HG02852 (cell line): ENCODE results near the gene DAAM1.
A peak's percentile ranks its signal among the peaks of the same experiment; 100 is the strongest.

Experiments
- ATAC-seq: cut with Tn5 transposase; IDR thresholded peaks from one replicate; pipeline ENCODE4 v1.9.1; 2021; ENCODE audit warnings: mild to moderate bottlenecking, moderate library complexity; ENCODE audit not compliant: unreplicated experiment

The DAAM1 gene

GRCh38 chr14:59309291-59309900 is 120.9 kb downstream of the DAAM1 start:
- ATAC-seq = no peak

GRCh38 chr14:59310633-59311032 is 122.2 kb downstream of the DAAM1 start:
- no peak for ATAC-seq

- ATAC-seq = no peak
Observed at GRCh38 chr14:59311723-59312122, 123.3 kb downstream of the DAAM1 start.

GRCh38 chr14:59313144-59313651 is 124.7 kb downstream of the DAAM1 start:
- peak; percentile 72 for ATAC-seq

GRCh38 chr14:59313658-59314608 is 125.5 kb downstream of the DAAM1 start:
- ATAC-seq = no peak

- no peak for ATAC-seq
Observed at GRCh38 chr14:59314953-59315599, 126.6 kb downstream of the DAAM1 start.

GRCh38 chr14:59316151-59316830 is 127.8 kb downstream of the DAAM1 start:
- ATAC-seq = no peak

- ATAC-seq = no peak
Observed at GRCh38 chr14:59317346-59317745, 128.9 kb downstream of the DAAM1 start.

GRCh38 chr14:59317798-59318505 is 129.5 kb downstream of the DAAM1 start:
- no peak for ATAC-seq

GRCh38 chr14:59318908-59319307 is 130.4 kb downstream of the DAAM1 start:
- no peak for ATAC-seq

- no peak for ATAC-seq
Observed at GRCh38 chr14:59320361-59320760, 131.9 kb downstream of the DAAM1 start.

- ATAC-seq = no peak
Observed at GRCh38 chr14:59320763-59321625, 132.5 kb downstream of the DAAM1 start.

GRCh38 chr14:59321626-59321949 is 133.1 kb downstream of the DAAM1 start:
- ATAC-seq = no peak

- ATAC-seq = no peak
Observed at GRCh38 chr14:59325906-59326305, 137.4 kb downstream of the DAAM1 start.

- ATAC-seq = no peak
Observed at GRCh38 chr14:59328454-59328853, 140.0 kb downstream of the DAAM1 start.

GRCh38 chr14:59330455-59330854 is 142.0 kb downstream of the DAAM1 start:
- peak; percentile 60 for ATAC-seq

- ATAC-seq = no peak
Observed at GRCh38 chr14:59331217-59331616, 142.8 kb downstream of the DAAM1 start.

- ATAC-seq = no peak
Observed at GRCh38 chr14:59332727-59333126, 144.3 kb downstream of the DAAM1 start.

GRCh38 chr14:59333235-59333634 is 144.8 kb downstream of the DAAM1 start:
- no peak for ATAC-seq
